Neuronal stem cell (in vitro differentiated cells): ENCODE measurements around the gene SCN5A.

ENCODE experiments used
- DNase-seq: peaks from one replicate; pipeline ENCODE4 v3.0.0-alpha.2; 2013; ENCODE audit warnings: low spot score
- H2AFZ ChIP-seq: one replicate; pipeline ENCODE4 v1.6.1; 2013; ENCODE audit warnings: mild to moderate bottlenecking, low read length, inconsistent platforms
- H2AK5ac ChIP-seq: 2 replicates; pipeline ENCODE4 v1.6.1; 2013; ENCODE audit warnings: low read depth, mild to moderate bottlenecking, inconsistent platforms, low read length, moderate library complexity, mixed read lengths
- H2BK120ac ChIP-seq: 2 replicates; pipeline ENCODE4 v1.6.1; 2013; ENCODE audit warnings: low read depth, mild to moderate bottlenecking, inconsistent platforms, low read length, moderate library complexity, mixed read lengths
- H2BK12ac ChIP-seq: one replicate; pipeline ENCODE4 v1.6.1; 2013; ENCODE audit warnings: low read length, inconsistent platforms
- H2BK15ac ChIP-seq: 2 replicates; pipeline ENCODE4 v1.6.1; 2013; ENCODE audit warnings: mild to moderate bottlenecking, low read length, inconsistent platforms, mixed read lengths
- H2BK5ac ChIP-seq: one replicate; pipeline ENCODE4 v1.6.1; 2013; ENCODE audit warnings: inconsistent platforms, mild to moderate bottlenecking, low read length, moderate library complexity
- H3K14ac ChIP-seq: one replicate; pipeline ENCODE4 v1.6.1; 2013; ENCODE audit warnings: low read length, inconsistent platforms
- H3K18ac ChIP-seq: 2 replicates; pipeline ENCODE4 v1.6.1; 2013; ENCODE audit warnings: low read length, inconsistent platforms
- H3K23ac ChIP-seq: 2 replicates; pipeline ENCODE4 v1.6.1; 2013; ENCODE audit warnings: low read depth, mild to moderate bottlenecking, mixed read lengths, low read length, inconsistent platforms; ENCODE audit not compliant: poor library complexity
- H3K27ac ChIP-seq: replicated peaks from 3 replicates; pipeline ENCODE4 v1.5.1; 2013; ENCODE audit warnings: low read length, inconsistent platforms
- H3K27me3 ChIP-seq, 3 experiments: 2 replicates each; pipeline ENCODE4 v1.6.1; 2013; ENCODE audit warnings: low read length in 3 of 3, mild to moderate bottlenecking in 2 of 3, inconsistent platforms in 1 of 3, low read depth in 1 of 3, mixed read lengths in 1 of 3, moderate library complexity in 1 of 3; ENCODE audit not compliant: control insufficient read depth in 3 of 3, insufficient read depth in 3 of 3
- H3K36me3 ChIP-seq, 2 donors: replicated peaks in 1 of 2; 2 replicates each; pipeline ENCODE4 v1.6.1; 2013; ENCODE audit warnings: low read length in 2 of 2; ENCODE audit not compliant: control insufficient read depth in 2 of 2, insufficient read depth in 2 of 2
- H3K4ac ChIP-seq: 2 replicates; pipeline ENCODE4 v1.6.1; 2013; ENCODE audit warnings: inconsistent platforms, mild to moderate bottlenecking, low read length, moderate library complexity
- H3K4me1 ChIP-seq, 2 donors: 1 replicate in 1 of 2; 2 replicates in 1 of 2; pipeline ENCODE4 v1.6.1; 2013; ENCODE audit warnings: low read length in 2 of 2, low read depth in 1 of 2; ENCODE audit not compliant: control insufficient read depth in 2 of 2, insufficient read depth in 1 of 2
- H3K4me2 ChIP-seq: one replicate; pipeline ENCODE4 v1.6.1; 2013; ENCODE audit warnings: mild to moderate bottlenecking, low read length, inconsistent platforms; ENCODE audit not compliant: insufficient read depth, poor library complexity, severe bottlenecking
- H3K4me3 ChIP-seq, 2 donors: 2 replicates each; pipeline ENCODE4 v1.5.1; 2013; ENCODE audit warnings: low read length in 2 of 2, mild to moderate bottlenecking in 2 of 2, inconsistent platforms in 1 of 2, moderate library complexity in 1 of 2
- H3K79me1 ChIP-seq: one replicate; pipeline ENCODE4 v1.6.1; 2013; ENCODE audit warnings: low read depth, mild to moderate bottlenecking, inconsistent platforms, low read length, moderate library complexity
- H3K9ac ChIP-seq: one replicate; pipeline ENCODE4 v1.6.1; 2013; ENCODE audit warnings: mild to moderate bottlenecking, low read depth, low read length, inconsistent platforms; ENCODE audit not compliant: poor library complexity
- H3K9me3 ChIP-seq, 2 donors: replicated peaks in 1 of 2; 2 replicates each; pipeline versions ENCODE3 to v1.6.1; 2013; ENCODE audit warnings: low read length in 2 of 2, mild to moderate bottlenecking in 2 of 2, inconsistent platforms in 1 of 2, low read depth in 1 of 2, mixed read lengths in 1 of 2, moderate library complexity in 1 of 2; ENCODE audit not compliant: control insufficient read depth in 2 of 2, insufficient read depth in 1 of 2
- H4K8ac ChIP-seq: one replicate; pipeline ENCODE4 v1.6.1; 2013; ENCODE audit warnings: low read depth, mild to moderate bottlenecking, inconsistent platforms, low read length, moderate library complexity
- H4K91ac ChIP-seq: one replicate; pipeline ENCODE4 v1.6.1; 2013; ENCODE audit warnings: low read length, low read depth, mild to moderate bottlenecking, inconsistent platforms; ENCODE audit not compliant: poor library complexity
- WGBS, 2 donors: extraction: QIAGEN DNeasy Blood & Tissue Kit; methylation state at CpG; one replicate each; pipeline ENCODE4 v1.1.7; 2013; ENCODE audit warnings: missing lambda C conversion rate in 2 of 2, mixed read lengths in 1 of 2; ENCODE audit not compliant: insufficient read length in 2 of 2, insufficient replicate concordance in 1 of 2; ENCODE audit errors: extremely low coverage in 2 of 2; 5-methylcytosine and 5-hydroxymethylcytosine counted together

The SCN5A gene

GRCh38 chr3:38651153-38651789 lies 1.8 kb upstream of the SCN5A start:
- Histone ChIP-seq H3K4ac (no peak overlapping the region), H3K79me1 (no peaks in the 10 kb centered on the region), H2BK12ac (no peak overlapping the region), H3K36me3 (no peaks in the 10 kb centered on the region), H3K4me2 (peak overlapping the region; percentile 46), H4K91ac (no peak overlapping the region), H3K4me1 (peaks cover 2 to 9% of the 10 kb centered on the region in 2 donors), H3K4me3 (no peak overlapping the region), H3K27ac (no peak overlapping the region), H3K14ac (no peak overlapping the region), H2AFZ (no peak overlapping the region), H2AK5ac (no peak overlapping the region), H4K8ac (no peak overlapping the region), H3K27me3 (peaks cover 0 to 58% (median 36%) of the 10 kb centered on the region in 3 experiments), H2BK120ac (no peak overlapping the region), H3K9me3 (peaks cover 0 to 2% of the 10 kb centered on the region in 2 donors), H3K23ac (no peak overlapping the region), H3K18ac (no peak overlapping the region), H2BK15ac (no peak overlapping the region), H2BK5ac (no peak overlapping the region), H3K9ac (no peak overlapping the region)
- DNase-seq: peak; percentile 75
- WGBS, 2 donors: no CpG with 5 or more reads among the region's 19 CpGs

DNA sequence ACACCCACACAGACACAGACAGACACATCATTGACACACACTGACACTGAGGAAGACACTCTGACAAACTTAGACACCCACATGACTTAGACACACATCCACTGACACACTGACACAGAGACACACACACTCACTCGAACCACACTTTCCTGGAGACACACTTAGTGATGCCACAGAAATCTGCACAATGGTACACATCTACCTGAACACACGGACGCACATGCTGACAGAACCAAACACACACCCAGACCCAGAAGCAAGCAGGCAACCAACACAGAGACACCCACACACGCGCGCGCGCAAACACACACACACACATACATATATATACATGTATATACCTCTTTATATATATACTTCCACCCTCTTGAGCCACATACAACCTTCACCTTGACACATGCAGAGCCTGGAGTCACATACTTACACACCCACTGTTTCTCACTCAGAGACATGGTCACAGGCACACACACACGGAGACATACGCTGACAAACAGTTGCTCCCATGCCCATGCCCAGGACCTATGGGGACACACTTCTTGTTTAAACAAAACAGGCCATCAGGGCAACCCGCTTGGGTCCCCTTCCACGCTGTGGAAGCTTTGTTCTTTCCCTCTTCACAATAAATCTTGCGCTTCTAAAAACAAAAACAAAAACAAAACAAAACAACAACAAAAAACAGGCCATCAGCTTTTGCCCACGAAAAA lies 913 bp upstream of the SCN5A start:
- no CpG with 5 or more reads among the region's 14 CpGs for WGBS, 2 donors
- Histone ChIP-seq H2AFZ (no peak overlapping the region), H3K9ac (no peak overlapping the region), H3K18ac (no peak overlapping the region), H3K36me3 (no peaks in the 10 kb centered on the region), H4K8ac (no peak overlapping the region), H3K4me2 (peak overlapping the region; percentile 59), H2BK120ac (no peak overlapping the region), H3K27me3 (peaks cover 0 to 66% (median 36%) of the 10 kb centered on the region in 3 experiments), H3K4ac (no peak overlapping the region), H3K14ac (no peak overlapping the region), H3K27ac (no peak overlapping the region), H4K91ac (no peak overlapping the region), H2AK5ac (no peak overlapping the region), H3K23ac (no peak overlapping the region), H3K4me1 (peaks cover 2 to 9% of the 10 kb centered on the region in 2 donors), H2BK5ac (no peak overlapping the region), H2BK15ac (no peak overlapping the region), H3K9me3 (peaks cover 0 to 2% of the 10 kb centered on the region in 2 donors), H3K79me1 (no peaks in the 10 kb centered on the region), H3K4me3 (peak overlapping the region in 1 of 2 donors; percentile 79), H2BK12ac (no peak overlapping the region)
- DNase-seq: no peak

DNA sequence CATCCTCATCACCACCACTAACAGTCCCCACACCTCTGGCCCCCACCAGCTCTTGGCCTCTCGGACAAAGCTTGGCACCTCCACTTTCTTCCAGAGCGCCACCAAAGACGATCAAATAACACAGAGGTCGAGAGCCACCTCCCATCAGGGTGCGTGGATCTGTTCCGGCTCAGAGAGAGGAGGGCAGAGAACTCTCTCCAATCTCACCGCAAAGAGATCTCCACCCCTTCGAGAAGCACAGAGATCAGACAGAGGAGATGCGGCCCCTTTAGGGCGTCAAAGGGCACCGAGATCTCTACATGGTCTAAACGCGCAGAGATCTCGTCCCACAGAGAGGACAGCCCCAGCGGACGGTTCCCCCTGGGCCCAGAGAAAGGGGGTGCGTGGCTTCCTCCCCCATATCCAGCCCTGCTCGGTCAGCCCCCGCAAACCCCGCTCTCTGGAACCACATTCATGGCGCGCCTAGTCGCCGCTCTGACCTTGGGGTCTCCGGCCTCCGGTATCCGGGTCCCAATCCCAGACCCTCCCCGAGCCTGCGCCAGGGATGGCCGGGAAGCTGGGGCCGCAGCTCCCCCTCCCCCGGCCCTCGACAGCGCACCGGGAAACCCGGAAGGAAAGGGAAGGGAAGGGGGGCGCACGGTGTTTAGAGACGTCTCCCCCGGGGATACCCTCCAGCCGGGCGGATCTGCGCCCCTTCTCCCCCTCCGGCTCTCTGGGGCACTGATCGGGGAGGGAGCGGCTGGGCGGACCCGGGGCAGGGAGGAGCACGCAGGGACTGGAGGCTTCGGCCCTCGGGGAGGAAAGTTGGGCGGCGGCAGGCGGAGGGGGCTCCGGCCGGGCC lies 608 bp downstream of the SCN5A start:
- Histone ChIP-seq H3K14ac (peak overlapping the region; percentile 13), H3K36me3 (no peaks in the 10 kb centered on the region), H2AK5ac (peak overlapping the region; percentile 9), H2BK5ac (no peak overlapping the region), H2BK15ac (peak overlapping the region; percentile 22), H4K8ac (no peak overlapping the region), H3K9me3 (peaks cover 0 to 2% of the 10 kb centered on the region in 2 donors), H2BK120ac (no peak overlapping the region), H3K79me1 (no peaks in the 10 kb centered on the region), H2AFZ (peak overlapping the region; percentile 87), H3K4me2 (peak overlapping the region; percentile 86), H3K23ac (no peak overlapping the region), H4K91ac (no peak overlapping the region), H3K27ac (no peak overlapping the region), H2BK12ac (peak overlapping the region; percentile 64), H3K4ac (no peak overlapping the region), H3K4me3 (peak overlapping the region; percentile 29 to 84), H3K27me3 (peaks cover 0 to 81% (median 36%) of the 10 kb centered on the region in 3 experiments), H3K9ac (peak overlapping the region; percentile 92), H3K18ac (peak overlapping the region; percentile 91), H3K4me1 (peaks cover 2 to 10% of the 10 kb centered on the region in 2 donors)
- no CpG with 5 or more reads among the region's 56 CpGs for WGBS, 2 donors
- no peak for DNase-seq
